Trophoblast cell (in vitro differentiated cells and primary cell): ENCODE data around the gene PTPRM.
A peak's percentile ranks its signal among the peaks of the same experiment; 100 is the strongest.

Experiments
- DNase-seq, 2 donors: peaks; one replicate each; pipeline ENCODE4 v3.0.0-alpha.2; 2016
- H2AFZ ChIP-seq: 2 replicates; pipeline ENCODE4 v1.6.1; 2013; ENCODE audit warnings: low read length, moderate library complexity, mild to moderate bottlenecking; ENCODE audit not compliant: insufficient read depth, poor library complexity
- H2AK5ac ChIP-seq: 2 replicates; pipeline ENCODE4 v1.6.1; 2013; ENCODE audit warnings: mild to moderate bottlenecking, low read length
- H2BK120ac ChIP-seq: 2 replicates; pipeline ENCODE4 v1.6.1; 2013; ENCODE audit warnings: low read length, mild to moderate bottlenecking, moderate library complexity; ENCODE audit not compliant: insufficient read depth, poor library complexity
- H2BK12ac ChIP-seq: 2 replicates; pipeline ENCODE4 v1.6.1; 2013; ENCODE audit warnings: mild to moderate bottlenecking, low read length, moderate library complexity
- H2BK5ac ChIP-seq: 2 replicates; pipeline ENCODE4 v1.6.1; 2013; ENCODE audit warnings: low read length, low read depth, moderate library complexity, mild to moderate bottlenecking; ENCODE audit not compliant: poor library complexity
- H3K14ac ChIP-seq: 2 replicates; pipeline ENCODE4 v1.6.1; 2013; ENCODE audit warnings: mild to moderate bottlenecking, low read length
- H3K18ac ChIP-seq: 2 replicates; pipeline ENCODE4 v1.6.1; 2013; ENCODE audit warnings: mild to moderate bottlenecking, low read length
- H3K23ac ChIP-seq: 2 replicates; pipeline ENCODE4 v1.6.1; 2013; ENCODE audit warnings: low read length
- H3K27ac ChIP-seq: 2 replicates; pipeline ENCODE4 v1.5.1; 2013; ENCODE audit warnings: low read depth, mild to moderate bottlenecking, inconsistent platforms, low read length, moderate library complexity
- H3K27me3 ChIP-seq: 2 replicates; pipeline ENCODE4 v1.6.1; 2013; ENCODE audit warnings: inconsistent platforms, mild to moderate bottlenecking, low read length, moderate library complexity; ENCODE audit not compliant: insufficient read depth
- H3K36me3 ChIP-seq, 2 experiments: 1 replicate in 1 of 2; 2 replicates in 1 of 2; pipeline ENCODE4 v1.6.1; 2013; ENCODE audit warnings: low read length in 2 of 2, mild to moderate bottlenecking in 2 of 2, moderate library complexity in 1 of 2; ENCODE audit not compliant: insufficient read depth in 2 of 2, control insufficient read depth in 1 of 2
- H3K4ac ChIP-seq: 2 replicates; pipeline ENCODE4 v1.6.1; 2013; ENCODE audit warnings: low read depth, mild to moderate bottlenecking, low read length, moderate library complexity
- H3K4me1 ChIP-seq, 2 experiments: 1 replicate in 1 of 2; 2 replicates in 1 of 2; pipeline ENCODE4 v1.6.1; 2013; ENCODE audit warnings: low read length in 2 of 2, mild to moderate bottlenecking in 2 of 2, moderate library complexity in 1 of 2; ENCODE audit not compliant: insufficient read depth in 2 of 2, control insufficient read depth in 1 of 2
- H3K4me2 ChIP-seq: 2 replicates; pipeline ENCODE4 v1.6.1; 2013; ENCODE audit warnings: inconsistent platforms, mild to moderate bottlenecking, low read length, moderate library complexity
- H3K4me3 ChIP-seq: 2 replicates; pipeline ENCODE4 v1.5.1; 2013; ENCODE audit warnings: mild to moderate bottlenecking, low read depth, low read length, inconsistent platforms
- H3K79me1 ChIP-seq: one replicate; pipeline ENCODE4 v1.6.1; 2013; ENCODE audit warnings: low read length
- H3K79me2 ChIP-seq: 2 replicates; pipeline ENCODE4 v1.6.1; 2013; ENCODE audit warnings: low read length, mild to moderate bottlenecking; ENCODE audit not compliant: control insufficient read depth, insufficient read depth, poor library complexity
- H3K9ac ChIP-seq: 2 replicates; pipeline ENCODE4 v1.6.1; 2013; ENCODE audit warnings: mild to moderate bottlenecking, low read length
- H3K9me3 ChIP-seq: 2 replicates; pipeline ENCODE4 v1.6.1; 2013; ENCODE audit warnings: low read depth, mild to moderate bottlenecking, control low read depth, inconsistent platforms, low read length; ENCODE audit not compliant: insufficient read depth
- H4K12ac ChIP-seq: 2 replicates; pipeline ENCODE4 v1.6.1; 2013; ENCODE audit warnings: low read depth, mild to moderate bottlenecking, low read length, moderate library complexity
- H4K8ac ChIP-seq: 2 replicates; pipeline ENCODE4 v1.6.1; 2013; ENCODE audit warnings: low read depth, mild to moderate bottlenecking, low read length, moderate library complexity
- H4K91ac ChIP-seq: one replicate; pipeline ENCODE4 v1.6.1; 2013; ENCODE audit warnings: low read depth, mild to moderate bottlenecking, low read length, moderate library complexity
- WGBS: extraction: QIAGEN DNeasy Blood & Tissue Kit; methylation state at CpG from one replicate; pipeline ENCODE4 v1.1.7; 2013; ENCODE audit warnings: missing lambda C conversion rate; ENCODE audit not compliant: insufficient read length, insufficient coverage; ENCODE audit errors: extremely low coverage; 5-methylcytosine and 5-hydroxymethylcytosine counted together

The PTPRM gene

DNA sequence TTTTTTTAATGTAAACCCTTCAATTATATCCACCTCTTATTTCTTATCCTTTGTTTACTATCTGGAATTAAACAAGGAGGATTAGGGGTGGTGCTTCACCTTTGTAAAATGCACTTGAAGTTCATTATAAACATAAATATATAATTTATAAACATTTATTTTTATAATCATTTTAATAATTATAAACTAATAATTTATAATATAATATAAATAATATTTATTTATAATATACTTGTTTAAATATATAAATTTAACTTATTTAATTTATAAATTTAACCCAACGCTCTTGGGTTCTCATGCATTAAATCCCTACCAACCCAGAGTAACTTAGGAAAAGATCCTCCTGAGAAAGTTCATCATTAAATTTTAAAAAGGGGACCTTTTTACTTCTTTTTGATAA lies 452.5 kb downstream of the PTPRM start:
- H3K4ac ChIP-seq: no peak overlapping the region
- no peaks in the 10 kb centered on the region for H3K79me1 ChIP-seq
- H2BK12ac ChIP-seq: no peak overlapping the region
- no peak overlapping the region for H2AK5ac ChIP-seq
- H3K23ac ChIP-seq: no peak overlapping the region
- H4K12ac ChIP-seq: no peak overlapping the region
- H4K91ac ChIP-seq: no peak overlapping the region
- no peak overlapping the region for H2AFZ ChIP-seq
- H3K14ac ChIP-seq: no peak overlapping the region
- H2BK120ac ChIP-seq: no peak overlapping the region
- no peak for DNase-seq
- H3K27me3 ChIP-seq: no peaks in the 10 kb centered on the region
- H3K9ac ChIP-seq: no peak overlapping the region
- no peaks in the 10 kb centered on the region for H3K79me2 ChIP-seq
- H4K8ac ChIP-seq: no peak overlapping the region
- H3K4me2 ChIP-seq: no peak overlapping the region
- H3K4me3 ChIP-seq: no peak overlapping the region
- H3K9me3 ChIP-seq: no peaks in the 10 kb centered on the region
- H3K27ac ChIP-seq: no peak overlapping the region
- WGBS: no CpG with 5 or more reads among the region's 1 CpG
- no peak overlapping the region for H2BK5ac ChIP-seq
- no peak overlapping the region for H3K18ac ChIP-seq
- no peaks in the 10 kb centered on the region for H3K4me1 ChIP-seq
- peaks cover 0 to 2% of the 10 kb centered on the region in 2 experiments for H3K36me3 ChIP-seq

DNA sequence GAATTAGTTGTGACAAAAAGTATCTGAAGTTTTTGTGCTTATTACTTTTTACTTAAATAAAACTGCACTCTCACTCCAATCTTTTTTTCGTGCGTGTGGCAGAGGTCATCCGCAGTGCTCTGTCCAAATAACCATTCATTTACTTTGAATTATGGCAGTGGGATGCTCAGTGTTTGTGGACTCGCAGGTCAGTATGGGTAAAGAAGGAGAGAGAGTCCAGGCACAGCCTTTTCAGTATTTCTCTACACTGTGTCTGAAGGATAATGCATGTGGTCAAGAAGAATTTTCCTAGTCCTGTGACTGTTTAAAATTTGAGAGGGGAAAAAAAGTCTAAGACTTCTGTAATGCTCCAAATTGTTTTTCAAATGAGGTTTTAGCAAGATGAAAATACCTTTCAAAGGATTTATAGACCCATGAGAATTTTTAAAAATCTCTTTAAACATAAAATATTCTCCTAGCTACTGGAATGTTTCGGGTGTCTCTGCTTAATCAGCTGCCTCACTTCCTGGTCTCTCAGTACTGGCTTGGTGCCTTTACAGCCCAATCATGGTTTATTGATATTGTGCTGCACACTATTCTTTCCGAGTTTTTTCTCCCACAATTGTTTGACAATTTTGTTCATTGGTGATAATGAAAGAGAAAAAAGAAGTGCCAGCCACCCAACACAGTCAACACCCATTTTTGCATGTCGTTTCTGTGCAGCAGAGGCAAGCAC lies 453.2 kb downstream of the PTPRM start:
- no peaks in the 10 kb centered on the region for H3K79me1 ChIP-seq

DNA sequence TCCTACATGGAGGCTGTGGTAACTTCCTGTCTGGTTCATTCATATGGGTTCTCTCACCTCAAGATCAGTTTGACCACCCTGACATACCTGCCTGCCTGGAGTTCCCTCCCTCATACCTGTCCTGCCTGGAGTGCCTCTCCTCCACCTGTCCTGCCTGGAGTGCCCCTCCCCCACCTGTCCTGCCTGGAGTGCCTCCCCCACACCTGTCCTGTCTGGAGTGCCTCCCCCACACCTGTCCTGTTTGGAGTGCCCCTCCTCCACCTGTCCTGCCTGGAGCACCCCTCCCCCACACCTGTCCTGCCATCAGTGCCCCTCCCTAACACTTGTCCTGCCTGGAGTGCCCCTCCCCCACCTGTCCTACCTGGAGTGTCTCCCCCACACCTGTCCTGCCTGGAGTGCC lies 461.9 kb downstream of the PTPRM start:
- Histone ChIP-seq H2BK5ac (no peak overlapping the region), H3K23ac (no peak overlapping the region), H3K27me3 (no peaks in the 10 kb centered on the region), H2AFZ (no peak overlapping the region), H3K14ac (no peak overlapping the region), H3K4me1 (peaks cover 6 to 12% of the 10 kb centered on the region in 2 experiments), H3K9me3 (no peaks in the 10 kb centered on the region), H2BK120ac (no peak overlapping the region), H4K8ac (no peak overlapping the region), H2AK5ac (no peak overlapping the region), H3K79me1 (no peaks in the 10 kb centered on the region), H3K9ac (no peak overlapping the region), H4K91ac (no peak overlapping the region), H3K27ac (no peak overlapping the region), H3K4me2 (no peak overlapping the region), H4K12ac (no peak overlapping the region), H2BK12ac (no peak overlapping the region), H3K4me3 (peak overlapping the region; percentile 42), H3K18ac (no peak overlapping the region), H3K79me2 (no peaks in the 10 kb centered on the region), H3K4ac (no peak overlapping the region), H3K36me3 (peaks cover 0 to 1% of the 10 kb centered on the region in 2 experiments)
- peak; percentile 68 to 74 for DNase-seq

More for the DNA sequence above, 453.2 kb downstream of the PTPRM start:
- H2AK5ac ChIP-seq: no peak overlapping the region
- H3K27me3 ChIP-seq: no peaks in the 10 kb centered on the region
- H3K79me2 ChIP-seq: no peaks in the 10 kb centered on the region
- no peak overlapping the region for H3K27ac ChIP-seq
- H3K9me3 ChIP-seq: no peaks in the 10 kb centered on the region
- H3K4me3 ChIP-seq: no peak overlapping the region
- no peak overlapping the region for H3K4ac ChIP-seq
- no peak overlapping the region for H3K18ac ChIP-seq
- no peak overlapping the region for H2BK5ac ChIP-seq
- H3K4me2 ChIP-seq: no peak overlapping the region
- H4K12ac ChIP-seq: no peak overlapping the region
- H3K9ac ChIP-seq: no peak overlapping the region
- H3K36me3 ChIP-seq: peaks cover 0 to 2% of the 10 kb centered on the region in 2 experiments
- H2BK120ac ChIP-seq: no peak overlapping the region
- no peak overlapping the region for H4K91ac ChIP-seq
- H2AFZ ChIP-seq: no peak overlapping the region
- no peak overlapping the region for H2BK12ac ChIP-seq
- no peak overlapping the region for H3K14ac ChIP-seq
- H4K8ac ChIP-seq: no peak overlapping the region
- no peaks in the 10 kb centered on the region for H3K4me1 ChIP-seq
- WGBS: no CpG with 5 or more reads among the region's 7 CpGs
- no peak for DNase-seq
- no peak overlapping the region for H3K23ac ChIP-seq

DNA sequence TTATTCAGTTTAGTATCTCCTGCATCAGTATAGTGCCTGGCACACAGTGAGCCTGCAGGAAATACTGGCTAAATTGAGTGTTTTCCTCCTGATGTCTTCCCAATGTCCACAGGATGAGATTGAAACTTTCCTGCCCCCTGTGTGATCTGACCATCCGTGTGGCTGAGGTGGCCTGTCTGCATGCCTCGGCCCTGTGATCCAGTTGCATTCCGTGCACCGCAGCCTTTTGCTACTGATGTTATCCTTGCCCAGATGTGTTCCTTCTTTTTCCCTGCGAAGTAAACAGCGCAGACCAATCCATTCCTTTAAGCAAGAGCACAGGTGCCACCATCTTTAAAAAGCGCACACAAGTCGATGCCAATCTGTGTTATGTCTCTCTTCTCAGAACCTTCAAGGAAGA lies 462.6 kb downstream of the PTPRM start:
- Histone ChIP-seq H3K14ac (no peak overlapping the region), H3K4me3 (no peak overlapping the region), H2AFZ (no peak overlapping the region), H3K79me1 (no peaks in the 10 kb centered on the region), H3K18ac (no peak overlapping the region), H3K9me3 (no peaks in the 10 kb centered on the region), H3K9ac (no peak overlapping the region), H3K27me3 (no peaks in the 10 kb centered on the region), H3K4me2 (no peak overlapping the region), H4K8ac (no peak overlapping the region), H2BK12ac (no peak overlapping the region), H3K23ac (no peak overlapping the region), H2BK120ac (no peak overlapping the region), H3K36me3 (peaks cover 0 to 1% of the 10 kb centered on the region in 2 experiments), H3K4me1 (peaks cover 6 to 12% of the 10 kb centered on the region in 2 experiments), H2AK5ac (no peak overlapping the region), H3K4ac (no peak overlapping the region), H4K91ac (no peak overlapping the region), H3K79me2 (no peaks in the 10 kb centered on the region), H2BK5ac (no peak overlapping the region), H4K12ac (no peak overlapping the region), H3K27ac (no peak overlapping the region)
- no CpG with 5 or more reads among the region's 8 CpGs for WGBS
- peak; percentile 74 to 82 for DNase-seq
